HG03565 (cell line): ENCODE measurements around the gene OR2T11.
"Not testable (repeated sequence)": the region's sequence is repeated elsewhere in the genome, so short reads cannot be mapped to it uniquely, and the experiment has no call there.

Experiments
- ATAC-seq: cut with Tn5 transposase; IDR thresholded peaks from one replicate; pipeline ENCODE4 v1.9.1; 2021; ENCODE audit warnings: mild to moderate bottlenecking, moderate library complexity; ENCODE audit not compliant: unreplicated experiment

Gene OR2T11

GRCh38 chr1:248621770-248622169 lies 13.1 kb downstream of the OR2T11 start:
- no peak for ATAC-seq

GRCh38 chr1:248618878-248619277 lies 16.0 kb downstream of the OR2T11 start:
- ATAC-seq = no peak

- ATAC-seq = no peak
Measured at GRCh38 chr1:248618119-248618518, 16.8 kb downstream of the OR2T11 start.

GRCh38 chr1:248613742-248614141 lies 21.1 kb downstream of the OR2T11 start:
- ATAC-seq = no peak

GRCh38 chr1:248611883-248612414 lies 22.9 kb downstream of the OR2T11 start:
- ATAC-seq = no peak

GRCh38 chr1:248610301-248610700 lies 24.6 kb downstream of the OR2T11 start:
- ATAC-seq = no peak

- no peak for ATAC-seq
Measured at GRCh38 chr1:248599396-248599795, 35.5 kb downstream of the OR2T11 start.

- ATAC-seq = no peak
Measured at GRCh38 chr1:248597589-248597988, 37.3 kb downstream of the OR2T11 start, which contains the start of gene OR2T10. TSS of gene OR2T10 (minus strand) at chr1:248597700. CDS start at chr1:248593768, 3,932 bp downstream.

- ATAC-seq = no peak
Measured at GRCh38 chr1:248596615-248597014, 38.3 kb downstream of the OR2T11 start.

GRCh38 chr1:248593226-248593625 lies 41.7 kb downstream of the OR2T11 start:
- no peak for ATAC-seq

- ATAC-seq = no peak
Measured at GRCh38 chr1:248592655-248593054, 42.2 kb downstream of the OR2T11 start.

- ATAC-seq = no peak
Measured at GRCh38 chr1:248590055-248590454, 44.8 kb downstream of the OR2T11 start.

- ATAC-seq = no peak
Measured at GRCh38 chr1:248589334-248589733, 45.6 kb downstream of the OR2T11 start.

GRCh38 chr1:248585266-248585665 lies 49.6 kb downstream of the OR2T11 start:
- no peak for ATAC-seq

GRCh38 chr1:248576260-248576980 lies 58.5 kb downstream of the OR2T11 start:
- no peak for ATAC-seq

- not testable (repeated sequence) for ATAC-seq
Measured at GRCh38 chr1:248574657-248575056, 60.2 kb downstream of the OR2T11 start, which contains the start of gene OR2T34. TSS of gene OR2T34 (minus strand) at chr1:248574757. CDS start at chr1:248574757, 0 bp downstream.

GRCh38 chr1:248573856-248574255 lies 61.0 kb downstream of the OR2T11 start:
- ATAC-seq = not testable (repeated sequence)
